ENCODE measurements around the gene KIF26A.

The KIF26A gene

DNA sequence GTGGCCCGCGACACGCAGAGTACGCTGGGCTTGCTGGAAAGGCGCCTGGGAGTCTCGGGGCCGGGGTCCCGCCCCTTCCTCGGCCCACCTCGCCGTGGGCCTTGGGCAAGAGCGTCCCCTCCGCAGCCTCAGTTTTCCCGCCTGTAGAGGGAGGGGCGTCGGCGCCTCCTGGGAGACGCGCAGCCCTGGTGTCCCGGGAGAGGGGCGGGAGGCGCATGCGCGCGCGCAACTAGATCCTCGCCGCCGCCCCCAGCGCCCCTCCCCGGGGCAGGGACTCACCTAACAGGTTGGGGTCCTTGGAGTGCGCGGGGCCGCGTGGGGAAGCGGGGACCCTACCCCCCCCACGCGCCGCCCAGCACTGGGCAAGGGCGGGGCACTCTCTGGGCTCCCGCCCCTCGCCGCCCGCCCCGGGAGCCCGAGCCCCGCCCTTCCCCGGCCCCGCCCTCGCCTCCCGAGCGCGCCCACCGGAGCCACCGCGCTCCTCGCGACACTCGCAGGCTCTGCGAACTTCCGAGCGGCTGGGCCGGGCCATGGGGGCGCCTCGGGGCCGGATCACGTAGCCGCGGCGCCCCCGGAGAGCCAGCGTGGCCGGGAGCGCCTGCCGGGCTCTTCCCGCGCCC is at the start of gene KIF26A:
KIF26A (plus strand) TSS at position 490 of the 620 bp plus-strand sequence. CDS start 136 bp downstream, outside the sequence.
- peak within 1 kb of the TSS; percentile 67 for H3K4me3 ChIP-seq
- H3K27ac ChIP-seq = peak within 1 kb of the TSS in 1 of 2 donors; percentile 5
- TF ChIP-seq, protein P1, sequence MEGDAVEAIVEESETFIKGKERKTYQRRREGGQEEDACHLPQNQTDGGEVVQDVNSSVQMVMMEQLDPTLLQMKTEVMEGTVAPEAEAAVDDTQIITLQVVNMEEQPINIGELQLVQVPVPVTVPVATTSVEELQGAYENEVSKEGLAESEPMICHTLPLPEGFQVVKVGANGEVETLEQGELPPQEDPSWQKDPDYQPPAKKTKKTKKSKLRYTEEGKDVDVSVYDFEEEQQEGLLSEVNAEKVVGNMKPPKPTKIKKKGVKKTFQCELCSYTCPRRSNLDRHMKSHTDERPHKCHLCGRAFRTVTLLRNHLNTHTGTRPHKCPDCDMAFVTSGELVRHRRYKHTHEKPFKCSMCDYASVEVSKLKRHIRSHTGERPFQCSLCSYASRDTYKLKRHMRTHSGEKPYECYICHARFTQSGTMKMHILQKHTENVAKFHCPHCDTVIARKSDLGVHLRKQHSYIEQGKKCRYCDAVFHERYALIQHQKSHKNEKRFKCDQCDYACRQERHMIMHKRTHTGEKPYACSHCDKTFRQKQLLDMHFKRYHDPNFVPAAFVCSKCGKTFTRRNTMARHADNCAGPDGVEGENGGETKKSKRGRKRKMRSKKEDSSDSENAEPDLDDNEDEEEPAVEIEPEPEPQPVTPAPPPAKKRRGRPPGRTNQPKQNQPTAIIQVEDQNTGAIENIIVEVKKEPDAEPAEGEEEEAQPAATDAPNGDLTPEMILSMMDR (IDR thresholded peaks at IDR 0.05) = no peak
- DNase-seq (ENCODE audit: low spot score) = no peak

DNA sequence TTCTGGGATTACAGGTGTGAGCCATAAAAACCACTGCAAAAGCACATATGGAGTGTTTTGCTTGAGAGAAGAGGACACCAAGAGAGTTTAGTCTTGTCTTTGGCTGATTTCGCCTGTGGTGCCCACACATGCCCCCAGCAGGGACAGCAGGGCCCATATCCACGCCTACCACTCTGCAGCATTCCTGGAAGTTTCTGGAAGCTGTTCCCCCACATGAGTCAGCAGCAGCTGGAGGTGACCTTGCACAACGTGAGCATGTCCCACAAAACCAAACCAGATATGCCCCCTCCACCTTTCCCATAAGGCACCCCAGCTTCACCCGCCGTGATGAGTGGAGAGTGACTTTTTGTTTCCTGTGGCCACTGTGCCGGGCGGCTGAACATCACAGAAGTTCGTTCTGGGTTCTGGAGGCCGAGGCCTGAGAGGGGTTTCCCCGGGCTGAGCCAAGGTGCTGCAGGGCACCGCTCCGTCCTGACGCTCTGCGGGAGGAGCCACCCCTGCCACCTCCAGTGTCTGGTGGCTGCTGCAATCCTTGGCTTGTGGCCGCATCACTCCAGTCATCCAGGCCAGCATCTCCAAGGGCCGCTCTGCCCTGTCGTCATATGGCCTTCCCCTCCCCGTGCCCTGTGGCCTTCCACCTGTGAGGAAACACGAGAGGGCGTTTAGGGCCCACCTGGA is 48.2 kb upstream of the KIF26A start:
- no peak for DNase-seq (ENCODE audit: low spot score)
- Histone ChIP-seq H3K27ac (no peak overlapping the region), H3K4me3 (no peak overlapping the region)
- TF ChIP-seq, protein P1 (IDR thresholded peaks at IDR 0.05) = no peak

DNA sequence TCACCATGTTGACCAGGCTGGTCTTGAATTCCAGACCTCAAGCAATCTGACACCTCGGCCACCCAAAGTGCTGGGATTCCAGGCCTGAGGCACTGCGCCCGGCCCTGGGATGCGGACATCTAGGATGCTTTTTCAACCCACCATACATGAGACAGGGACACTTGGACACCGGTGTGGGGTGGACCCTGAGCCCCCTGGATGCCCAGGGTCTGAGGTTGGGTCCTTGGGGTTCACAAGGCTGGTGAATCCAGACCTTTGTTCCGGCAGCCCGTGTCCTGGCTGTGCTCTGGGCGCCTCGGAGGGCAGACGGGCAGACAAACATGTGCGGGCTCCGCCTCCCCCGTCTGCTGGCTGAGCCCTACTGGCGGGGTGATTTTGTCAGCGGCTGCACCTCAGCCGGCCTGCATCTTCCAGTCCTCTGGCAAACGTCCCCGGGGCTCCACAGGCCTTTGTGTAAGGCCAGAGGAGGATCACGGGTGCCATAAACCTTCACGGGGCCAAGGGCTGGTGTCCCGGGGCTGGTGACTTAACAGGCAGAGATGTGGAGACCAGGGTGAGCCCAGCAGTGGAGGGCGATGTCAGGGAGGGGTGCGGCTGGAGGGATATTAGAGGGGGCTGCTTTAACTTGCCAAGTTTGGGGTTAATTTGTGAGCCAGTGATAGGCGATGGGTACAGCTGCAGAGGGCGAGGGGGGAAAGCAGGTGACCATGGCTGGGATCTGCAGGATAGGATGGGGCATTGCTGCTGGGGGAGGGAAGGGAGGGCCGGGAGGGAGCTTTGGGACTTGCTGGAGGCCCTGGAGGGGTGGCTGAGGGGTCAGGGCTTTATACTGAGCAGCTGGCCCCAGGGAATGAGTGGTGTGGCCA is 47.1 kb upstream of the KIF26A start:
- Histone ChIP-seq H3K4me3 (no peak overlapping the region), H3K27ac (no peak overlapping the region)
- TF ChIP-seq, protein P1 (IDR thresholded peaks at IDR 0.05) = no peak
- DNase-seq (ENCODE audit: low spot score) = no peak

DNA sequence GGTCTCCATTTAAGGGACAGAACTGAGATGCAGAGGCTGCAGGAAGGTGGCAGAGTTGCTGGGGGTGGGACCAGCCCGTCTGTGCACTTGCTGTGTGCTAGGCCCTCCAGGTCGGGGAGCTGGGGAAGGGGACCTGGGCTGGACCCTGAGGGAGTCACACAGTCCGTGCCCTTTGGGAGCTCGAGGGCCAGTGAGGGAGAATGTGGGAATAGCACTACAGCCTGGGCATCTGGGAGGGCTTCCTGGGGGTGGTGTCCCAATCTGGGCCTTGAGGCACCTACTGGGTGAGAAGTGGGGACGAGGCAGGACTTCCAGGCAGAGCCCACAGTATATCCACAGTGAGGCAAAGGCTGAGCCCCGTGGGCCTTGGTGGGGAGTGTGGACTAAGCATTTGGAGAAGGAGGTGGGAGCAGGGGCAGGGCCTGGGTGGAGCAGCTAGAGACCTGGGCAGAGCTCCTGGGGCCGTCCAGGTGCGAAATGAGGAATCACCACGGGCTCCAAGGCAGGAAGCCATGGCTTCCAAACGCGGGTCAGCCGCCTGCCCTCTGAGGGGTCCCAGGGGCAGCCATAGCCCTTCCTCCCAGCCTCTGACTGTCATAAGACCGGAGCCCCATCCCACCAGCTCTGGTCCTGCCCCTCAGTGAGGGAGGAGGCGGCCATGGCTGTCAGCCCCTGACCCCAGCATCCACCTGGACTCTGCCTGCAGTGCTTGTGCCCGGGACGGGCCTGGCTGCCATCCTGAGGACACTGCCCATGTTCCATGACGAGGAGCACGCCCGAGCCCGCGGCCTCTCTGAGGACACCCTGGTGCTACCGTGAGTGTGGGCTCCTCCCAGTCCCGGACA is 46.2 kb upstream of the KIF26A start:
- TF ChIP-seq, protein P1 (IDR thresholded peaks at IDR 0.05) = no peak
- H3K4me3 ChIP-seq = no peak overlapping the region
- no peak for DNase-seq (ENCODE audit: low spot score)

DNA sequence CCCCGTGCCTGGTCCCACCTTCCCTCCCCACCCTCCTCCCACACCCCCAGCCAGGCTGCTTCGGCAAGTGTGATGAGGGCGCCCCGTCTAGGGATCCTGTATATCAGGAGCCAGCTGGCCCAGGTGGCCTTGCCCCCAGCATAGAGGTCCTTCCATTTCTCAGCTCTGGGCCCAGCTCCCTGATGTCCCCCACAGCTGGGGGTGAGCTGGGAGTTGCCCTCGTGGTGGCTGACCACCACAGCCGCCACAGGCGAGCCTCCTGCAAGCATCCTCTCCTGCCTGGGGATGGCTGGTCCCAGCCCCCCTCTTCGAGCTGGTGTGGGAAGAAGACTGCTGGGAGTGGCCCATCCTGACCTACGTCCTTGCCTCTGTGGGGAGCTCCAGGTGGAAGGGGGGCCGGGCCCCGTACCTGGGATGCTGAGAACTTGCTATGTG is 45.4 kb upstream of the KIF26A start:
- H3K27ac ChIP-seq = no peak overlapping the region
- DNase-seq (ENCODE audit: low spot score) = no peak
- TF ChIP-seq, protein P1 (IDR thresholded peaks at IDR 0.05) = no peak
- H3K4me3 ChIP-seq = no peak overlapping the region

More for the DNA sequence above, 46.2 kb upstream of the KIF26A start:
- no peak overlapping the region for H3K27ac ChIP-seq

DNA sequence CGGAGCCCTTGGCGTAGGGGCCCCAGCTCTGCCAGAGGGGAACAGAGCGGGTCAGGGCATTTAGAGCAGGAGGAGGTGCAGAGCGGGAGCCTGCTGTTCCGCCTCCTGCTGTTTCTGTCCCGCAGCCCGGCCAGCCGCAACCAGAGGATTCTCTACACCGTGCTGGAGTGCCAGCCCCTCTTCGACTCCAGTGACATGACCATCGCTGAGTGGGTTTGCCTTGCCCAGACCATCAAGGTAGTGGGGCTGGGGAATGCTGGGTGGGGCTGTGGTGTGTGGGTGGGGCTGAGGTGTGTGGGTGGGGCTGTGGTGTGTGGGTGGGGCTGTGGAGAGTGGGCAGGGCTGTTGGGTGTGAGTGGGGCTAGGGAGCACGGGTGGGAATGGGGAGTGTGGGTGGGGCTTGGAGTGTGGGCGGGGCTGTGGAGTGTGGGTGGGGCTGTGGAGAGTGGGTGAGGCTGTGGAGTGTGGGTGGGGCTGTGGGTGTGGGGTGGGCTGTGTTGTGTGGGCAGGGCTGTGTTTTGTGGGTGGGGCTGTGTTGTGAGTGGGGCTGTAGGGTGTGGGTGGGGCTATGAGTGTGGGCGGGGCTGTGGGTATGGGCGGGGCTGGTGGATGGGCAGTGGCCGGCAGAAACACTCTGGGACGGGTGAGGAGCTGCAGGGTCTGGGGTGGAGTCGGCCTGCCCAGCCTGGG is 44.9 kb upstream of the KIF26A start:
- no peak for DNase-seq (ENCODE audit: low spot score)
- no peak overlapping the region for H3K4me3 ChIP-seq
- no peak overlapping the region for H3K27ac ChIP-seq
- TF ChIP-seq, protein P1 (IDR thresholded peaks at IDR 0.05) = no peak
